WERI-Rb-1 (cell line): ENCODE measurements around the gene SLC3A2.

ENCODE experiments used
- DNase-seq: peaks from one replicate; pipeline ENCODE4 v3.0.0-alpha.2; 2020
- H3K27ac ChIP-seq: fragments of 250-450 bp; sonication (Bioruptor Pico); 2 replicates; pipeline ENCODE4 v1.5.1; 2020; ENCODE audit warnings: mild to moderate bottlenecking, moderate library complexity
- H3K27me3 ChIP-seq: fragments of 250-450 bp; sonication (Bioruptor Pico); 2 replicates; pipeline ENCODE4 v1.5.1; 2021; ENCODE audit warnings: mild to moderate bottlenecking, low read depth, moderate library complexity; ENCODE audit not compliant: insufficient read depth, severe bottlenecking
- H3K36me3 ChIP-seq: fragments of 250-450 bp; sonication (Bioruptor Pico); 2 replicates; pipeline ENCODE4 v1.5.1; 2020; ENCODE audit warnings: mild to moderate bottlenecking, moderate library complexity
- H3K4me3 ChIP-seq: 2 replicates; pipeline ENCODE4 v1.5.1; 2011; ENCODE audit warnings: low read depth, mild to moderate bottlenecking, control low read depth, low read length
- H3K9me3 ChIP-seq: fragments of 250-450 bp; sonication (Bioruptor Pico); 2 replicates; pipeline ENCODE4 v1.5.1; 2021; ENCODE audit warnings: mild to moderate bottlenecking, moderate library complexity; ENCODE audit not compliant: severe bottlenecking
- CTCF ChIP-seq: IDR thresholded peaks from 2 replicates; pipeline ENCODE4 v1.5.1; 2011; ENCODE audit warnings: low read depth, mild to moderate bottlenecking, control low read depth, inconsistent platforms, low read length

The SLC3A2 gene

GRCh38 chr11:62883673-62884072 lies 3.0 kb downstream of the SLC3A2 start:
- no peak for DNase-seq
- H3K27me3 ChIP-seq: no peaks in the 10 kb centered on the region
- no peak overlapping the region for H3K4me3 ChIP-seq
- H3K36me3 ChIP-seq: peaks cover 96% of the 10 kb centered on the region
- H3K9me3 ChIP-seq: no peaks in the 10 kb centered on the region
- peak overlapping the region; percentile 98 for H3K27ac ChIP-seq
- TF ChIP-seq CTCF: no peak

GRCh38 chr11:62885137-62885750 lies 4.5 kb downstream of the SLC3A2 start:
- no peak for DNase-seq
- Histone ChIP-seq H3K4me3 (no peak overlapping the region), H3K36me3 (peaks cover 90% of the 10 kb centered on the region), H3K27me3 (no peaks in the 10 kb centered on the region), H3K9me3 (no peaks in the 10 kb centered on the region), H3K27ac (no peak overlapping the region)
- no peak for TF ChIP-seq CTCF

GRCh38 chr11:62888406-62888805 lies 7.7 kb downstream of the SLC3A2 start:
- no peaks in the 10 kb centered on the region for H3K27me3 ChIP-seq
- no peak for DNase-seq
- TF ChIP-seq CTCF: no peak
- H3K27ac ChIP-seq: no peak overlapping the region
- H3K36me3 ChIP-seq: peaks cover 62% of the 10 kb centered on the region
- H3K4me3 ChIP-seq: no peak overlapping the region
- H3K9me3 ChIP-seq: no peaks in the 10 kb centered on the region

- Histone ChIP-seq H3K27me3 (no peaks in the 10 kb centered on the region), H3K36me3 (peaks cover 55% of the 10 kb centered on the region), H3K9me3 (no peaks in the 10 kb centered on the region), H3K27ac (peak overlapping the region; percentile 2; the same call in 1 of the 2 replicates), H3K4me3 (no peak overlapping the region)
- TF ChIP-seq CTCF: no peak
- no peak for DNase-seq
These were observed 8.4 kb downstream of the SLC3A2 start for GRCh38 chr11:62889126-62889483.

GRCh38 chr11:62889484-62890437 lies 9.1 kb downstream of the SLC3A2 start:
- no peak for TF ChIP-seq CTCF
- H3K27ac ChIP-seq: peak overlapping the region; percentile 2
- no peak overlapping the region for H3K4me3 ChIP-seq
- peak; percentile 67 for DNase-seq
- H3K27me3 ChIP-seq: no peaks in the 10 kb centered on the region
- peaks cover 49% of the 10 kb centered on the region for H3K36me3 ChIP-seq
- no peaks in the 10 kb centered on the region for H3K9me3 ChIP-seq
